ENCODE data around the gene KRT3.

- TF ChIP-seq, protein P1, sequence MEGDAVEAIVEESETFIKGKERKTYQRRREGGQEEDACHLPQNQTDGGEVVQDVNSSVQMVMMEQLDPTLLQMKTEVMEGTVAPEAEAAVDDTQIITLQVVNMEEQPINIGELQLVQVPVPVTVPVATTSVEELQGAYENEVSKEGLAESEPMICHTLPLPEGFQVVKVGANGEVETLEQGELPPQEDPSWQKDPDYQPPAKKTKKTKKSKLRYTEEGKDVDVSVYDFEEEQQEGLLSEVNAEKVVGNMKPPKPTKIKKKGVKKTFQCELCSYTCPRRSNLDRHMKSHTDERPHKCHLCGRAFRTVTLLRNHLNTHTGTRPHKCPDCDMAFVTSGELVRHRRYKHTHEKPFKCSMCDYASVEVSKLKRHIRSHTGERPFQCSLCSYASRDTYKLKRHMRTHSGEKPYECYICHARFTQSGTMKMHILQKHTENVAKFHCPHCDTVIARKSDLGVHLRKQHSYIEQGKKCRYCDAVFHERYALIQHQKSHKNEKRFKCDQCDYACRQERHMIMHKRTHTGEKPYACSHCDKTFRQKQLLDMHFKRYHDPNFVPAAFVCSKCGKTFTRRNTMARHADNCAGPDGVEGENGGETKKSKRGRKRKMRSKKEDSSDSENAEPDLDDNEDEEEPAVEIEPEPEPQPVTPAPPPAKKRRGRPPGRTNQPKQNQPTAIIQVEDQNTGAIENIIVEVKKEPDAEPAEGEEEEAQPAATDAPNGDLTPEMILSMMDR (IDR thresholded peaks at IDR 0.05; ENCODE audit: low read depth, low read length, missing input control): no peak
- TF ChIP-seq YY1 (IDR thresholded peaks at IDR 0.05) (no peak), TAF1 (conservative IDR thresholded peaks at IDR 0.05) (no peak), HNF4G (IDR thresholded peaks at IDR 0.05) (no peak), JUND (IDR thresholded peaks at IDR 0.05) (no peak), EGR1 (IDR thresholded peaks at IDR 0.05; ENCODE audit: low read depth in 2 of 2) (no peak), RXRA (IDR thresholded peaks at IDR 0.05) (no peak), GABPA (IDR thresholded peaks at IDR 0.05 in 1 of 2, conservative IDR thresholded peaks at IDR 0.05 in 1 of 2) (no peak), FOXA1 (IDR thresholded peaks at IDR 0.05) (no peak), SP1 (IDR thresholded peaks at IDR 0.05) (no peak)
- TF ChIP-seq, protein P2, sequence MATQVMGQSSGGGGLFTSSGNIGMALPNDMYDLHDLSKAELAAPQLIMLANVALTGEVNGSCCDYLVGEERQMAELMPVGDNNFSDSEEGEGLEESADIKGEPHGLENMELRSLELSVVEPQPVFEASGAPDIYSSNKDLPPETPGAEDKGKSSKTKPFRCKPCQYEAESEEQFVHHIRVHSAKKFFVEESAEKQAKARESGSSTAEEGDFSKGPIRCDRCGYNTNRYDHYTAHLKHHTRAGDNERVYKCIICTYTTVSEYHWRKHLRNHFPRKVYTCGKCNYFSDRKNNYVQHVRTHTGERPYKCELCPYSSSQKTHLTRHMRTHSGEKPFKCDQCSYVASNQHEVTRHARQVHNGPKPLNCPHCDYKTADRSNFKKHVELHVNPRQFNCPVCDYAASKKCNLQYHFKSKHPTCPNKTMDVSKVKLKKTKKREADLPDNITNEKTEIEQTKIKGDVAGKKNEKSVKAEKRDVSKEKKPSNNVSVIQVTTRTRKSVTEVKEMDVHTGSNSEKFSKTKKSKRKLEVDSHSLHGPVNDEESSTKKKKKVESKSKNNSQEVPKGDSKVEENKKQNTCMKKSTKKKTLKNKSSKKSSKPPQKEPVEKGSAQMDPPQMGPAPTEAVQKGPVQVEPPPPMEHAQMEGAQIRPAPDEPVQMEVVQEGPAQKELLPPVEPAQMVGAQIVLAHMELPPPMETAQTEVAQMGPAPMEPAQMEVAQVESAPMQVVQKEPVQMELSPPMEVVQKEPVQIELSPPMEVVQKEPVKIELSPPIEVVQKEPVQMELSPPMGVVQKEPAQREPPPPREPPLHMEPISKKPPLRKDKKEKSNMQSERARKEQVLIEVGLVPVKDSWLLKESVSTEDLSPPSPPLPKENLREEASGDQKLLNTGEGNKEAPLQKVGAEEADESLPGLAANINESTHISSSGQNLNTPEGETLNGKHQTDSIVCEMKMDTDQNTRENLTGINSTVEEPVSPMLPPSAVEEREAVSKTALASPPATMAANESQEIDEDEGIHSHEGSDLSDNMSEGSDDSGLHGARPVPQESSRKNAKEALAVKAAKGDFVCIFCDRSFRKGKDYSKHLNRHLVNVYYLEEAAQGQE (IDR thresholded peaks at IDR 0.05): no peak
- TF ChIP-seq, protein P3, sequence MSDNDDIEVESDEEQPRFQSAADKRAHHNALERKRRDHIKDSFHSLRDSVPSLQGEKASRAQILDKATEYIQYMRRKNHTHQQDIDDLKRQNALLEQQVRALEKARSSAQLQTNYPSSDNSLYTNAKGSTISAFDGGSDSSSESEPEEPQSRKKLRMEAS (IDR thresholded peaks at IDR 0.05): no peak
- TF ChIP-seq, protein P4, sequence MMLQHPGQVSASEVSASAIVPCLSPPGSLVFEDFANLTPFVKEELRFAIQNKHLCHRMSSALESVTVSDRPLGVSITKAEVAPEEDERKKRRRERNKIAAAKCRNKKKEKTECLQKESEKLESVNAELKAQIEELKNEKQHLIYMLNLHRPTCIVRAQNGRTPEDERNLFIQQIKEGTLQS (IDR thresholded peaks at IDR 0.05): no peak
- TF ChIP-seq, protein P5, sequence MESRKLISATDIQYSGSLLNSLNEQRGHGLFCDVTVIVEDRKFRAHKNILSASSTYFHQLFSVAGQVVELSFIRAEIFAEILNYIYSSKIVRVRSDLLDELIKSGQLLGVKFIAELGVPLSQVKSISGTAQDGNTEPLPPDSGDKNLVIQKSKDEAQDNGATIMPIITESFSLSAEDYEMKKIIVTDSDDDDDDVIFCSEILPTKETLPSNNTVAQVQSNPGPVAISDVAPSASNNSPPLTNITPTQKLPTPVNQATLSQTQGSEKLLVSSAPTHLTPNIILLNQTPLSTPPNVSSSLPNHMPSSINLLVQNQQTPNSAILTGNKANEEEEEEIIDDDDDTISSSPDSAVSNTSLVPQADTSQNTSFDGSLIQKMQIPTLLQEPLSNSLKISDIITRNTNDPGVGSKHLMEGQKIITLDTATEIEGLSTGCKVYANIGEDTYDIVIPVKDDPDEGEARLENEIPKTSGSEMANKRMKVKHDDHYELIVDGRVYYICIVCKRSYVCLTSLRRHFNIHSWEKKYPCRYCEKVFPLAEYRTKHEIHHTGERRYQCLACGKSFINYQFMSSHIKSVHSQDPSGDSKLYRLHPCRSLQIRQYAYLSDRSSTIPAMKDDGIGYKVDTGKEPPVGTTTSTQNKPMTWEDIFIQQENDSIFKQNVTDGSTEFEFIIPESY (IDR thresholded peaks at IDR 0.05): no peak
These were observed 3.5 kb downstream of the KRT3 start for GRCh38 chr12:52792185-52793029.

Data from liver (tissue), 3 donors.